HL-60 (cell line): ENCODE measurements around the gene LRP1B.

Experiments
- DNase-seq, 2 experiments: peaks; one replicate each; pipeline ENCODE4 v3.0.0-alpha.2; 2010 to 2020; ENCODE audit warnings: low read depth in 1 of 2, low spot score in 1 of 2
- H3K27ac ChIP-seq: fragments of 250-450 bp; sonication (Bioruptor Pico); replicated peaks from 2 replicates; pipeline ENCODE4 v1.5.1; 2020; ENCODE audit warnings: mild to moderate bottlenecking, moderate library complexity
- H3K27me3 ChIP-seq: fragments of 250-450 bp; sonication (Bioruptor Pico); 2 replicates; pipeline ENCODE4 v1.5.1; 2021; ENCODE audit warnings: mild to moderate bottlenecking, moderate library complexity; ENCODE audit not compliant: insufficient read depth, poor library complexity, severe bottlenecking
- H3K4me3 ChIP-seq: replicated peaks from 2 replicates; pipeline ENCODE4 v1.5.1; 2011; ENCODE audit warnings: mild to moderate bottlenecking, control low read depth, low read length; ENCODE audit not compliant: insufficient read depth
- CTCF ChIP-seq: IDR thresholded peaks from one replicate; pipeline ENCODE4 v1.5.1; 2011; ENCODE audit warnings: low read length, control low read depth, inconsistent platforms; ENCODE audit not compliant: insufficient read depth
- GABPA ChIP-seq: IDR thresholded peaks from 2 replicates; pipeline ENCODE4 v1.6.1; 2012; ENCODE audit warnings: low read depth
- POLR2AphosphoS5 ChIP-seq: IDR thresholded peaks from 2 replicates; pipeline ENCODE4 v1.6.1; 2012; ENCODE audit warnings: low read depth
- REST ChIP-seq: IDR thresholded peaks from 2 replicates; pipeline ENCODE4 v1.6.1; 2012; ENCODE audit warnings: low read depth; ENCODE audit not compliant: insufficient replicate concordance
- SPI1 ChIP-seq: IDR thresholded peaks from 2 replicates; pipeline ENCODE4 v1.6.1; 2012; ENCODE audit warnings: low read depth, mild to moderate bottlenecking, borderline replicate concordance

Gene LRP1B

GRCh38 chr2:140643761-140644187 lies 1487.0 kb downstream of the LRP1B start:
- no peak for DNase-seq
- Histone ChIP-seq H3K4me3 (no peak overlapping the region), H3K27ac (no peak overlapping the region), H3K27me3 (no peaks in the 10 kb centered on the region)
- no peak for TF ChIP-seq GABPA
- no peak for TF ChIP-seq POLR2AphosphoS5
- TF ChIP-seq REST, result no peak
- no peak for TF ChIP-seq SPI1
- TF ChIP-seq CTCF, result no peak

- Histone ChIP-seq H3K4me3 (no peak overlapping the region), H3K27ac (no peak overlapping the region), H3K27me3 (no peaks in the 10 kb centered on the region)
- no peak for TF ChIP-seq SPI1
- TF ChIP-seq CTCF, result no peak
- TF ChIP-seq GABPA, result no peak
- TF ChIP-seq REST, result no peak
- no peak for TF ChIP-seq POLR2AphosphoS5
- no peak for DNase-seq
Observed at GRCh38 chr2:140641163-140641562, 1489.7 kb downstream of the LRP1B start.

GRCh38 chr2:140639628-140640027 lies 1491.2 kb downstream of the LRP1B start:
- no peak overlapping the region for H3K4me3 ChIP-seq
- DNase-seq, result peak in 1 of 2 experiments; percentile 1
- H3K27ac ChIP-seq, result no peak overlapping the region
- no peaks in the 10 kb centered on the region for H3K27me3 ChIP-seq
- TF ChIP-seq SPI1 (peak; percentile 69), POLR2AphosphoS5 (no peak)

GRCh38 chr2:140630557-140630956 lies 1500.3 kb downstream of the LRP1B start:
- no peak for TF ChIP-seq POLR2AphosphoS5
- TF ChIP-seq SPI1, result no peak
- TF ChIP-seq REST, result no peak
- TF ChIP-seq CTCF, result no peak
- TF ChIP-seq GABPA, result no peak
- no peak for DNase-seq
- Histone ChIP-seq H3K4me3 (no peak overlapping the region), H3K27me3 (no peaks in the 10 kb centered on the region), H3K27ac (no peak overlapping the region)
